Stimulated activated CD4-positive, alpha-beta T cell treated with anti-CD3 and anti-CD28 coated beads, TNF-alpha, amount 100 ng/mL, for 48 hours (primary cell): ENCODE data around the gene TEAD1.

Source experiments
- DNase-seq, 3 donors: peaks; one replicate each; pipeline ENCODE4 v3.0.0-alpha.2; 2020; ENCODE audit warnings: low read depth in 3 of 3

Gene TEAD1

DNA sequence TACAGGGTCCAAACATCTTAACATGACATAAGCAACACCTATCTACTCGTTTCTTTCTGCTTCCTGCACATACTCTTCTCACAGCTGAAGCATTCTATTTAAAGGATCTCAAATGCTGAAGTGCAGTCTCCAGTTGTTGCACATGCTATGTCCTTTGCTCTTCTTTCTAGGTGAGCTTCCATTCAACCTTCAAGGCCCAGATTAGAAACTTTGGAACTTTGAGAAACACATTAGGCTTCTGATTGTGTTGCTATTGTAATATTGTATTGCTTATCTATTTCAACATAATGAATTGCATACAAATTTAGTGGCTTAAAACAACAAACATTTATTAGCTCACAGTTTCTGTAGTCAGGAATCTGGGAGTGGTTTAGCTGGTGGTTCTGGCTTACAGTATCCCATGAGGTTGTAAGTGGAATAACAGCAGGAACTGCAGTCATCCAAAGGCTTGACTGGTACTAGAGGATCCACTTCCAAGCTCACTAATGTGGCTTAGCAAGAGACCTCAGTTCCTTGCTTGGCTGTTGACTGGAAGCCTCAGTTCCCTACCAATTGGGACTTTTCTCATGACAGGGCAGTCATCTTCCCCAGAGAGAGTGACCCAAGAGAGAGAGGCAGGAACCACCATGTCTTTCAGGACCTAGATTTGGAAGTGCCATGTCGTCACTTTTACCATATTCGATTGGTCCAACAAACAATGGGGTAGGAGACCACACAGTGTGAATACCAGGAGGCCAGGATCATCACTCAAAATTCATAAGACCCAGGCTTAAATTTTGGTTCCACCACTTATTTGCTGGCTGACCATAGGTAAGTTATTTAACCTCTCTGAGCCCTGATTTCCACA is 307.7 kb downstream of the TEAD1 start:
- no peak for DNase-seq

DNA sequence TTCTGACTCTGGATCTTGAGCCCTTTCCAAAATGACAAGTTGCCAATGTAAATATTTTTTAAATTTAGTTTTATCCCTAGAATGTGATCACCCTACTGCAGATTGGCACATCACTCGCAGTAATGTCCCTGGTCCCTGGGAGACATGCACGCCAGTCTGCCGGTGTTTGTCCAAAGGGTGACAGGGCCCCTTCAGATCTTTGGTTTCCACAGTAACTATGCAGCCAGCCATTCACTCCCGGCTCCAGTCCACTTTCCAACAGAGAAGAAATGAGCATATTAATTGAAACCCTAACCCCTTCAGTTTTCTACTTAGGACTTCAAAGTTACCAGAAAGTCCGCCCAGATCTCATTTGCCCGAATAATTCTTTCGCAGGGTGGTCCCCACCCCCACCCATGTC is 309.1 kb downstream of the TEAD1 start:
- no peak for DNase-seq

DNA sequence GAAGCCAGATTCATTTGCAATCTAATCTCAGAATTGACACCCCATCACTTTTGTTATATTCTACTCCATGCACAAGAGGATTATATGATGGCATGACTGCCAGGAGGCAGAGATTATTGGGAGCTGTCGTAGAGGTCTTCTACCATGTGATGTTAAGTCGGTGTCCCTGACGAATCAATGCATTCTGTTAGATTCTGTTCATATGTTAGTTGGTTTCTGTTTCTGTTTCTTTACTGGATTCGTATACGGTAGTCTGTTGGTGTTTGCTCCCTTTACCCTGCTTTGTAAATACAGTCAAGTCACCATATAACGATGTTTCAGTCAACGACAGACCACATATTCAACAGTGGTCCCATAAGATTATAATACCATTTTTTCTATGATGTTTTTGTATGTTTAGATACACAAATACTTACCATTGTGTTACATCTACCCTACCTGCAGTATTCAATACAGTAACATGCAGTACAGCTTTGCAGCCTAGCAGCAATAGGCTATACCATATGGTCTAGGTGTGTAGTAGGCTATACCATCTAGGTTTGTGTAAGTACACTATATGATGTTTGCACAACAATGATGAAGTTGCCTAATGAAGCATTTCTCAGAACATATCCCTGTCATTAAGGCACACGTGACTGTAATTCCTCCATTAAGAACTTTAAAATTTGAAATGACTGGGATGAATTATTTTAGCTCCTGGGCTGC is 312.1 kb downstream of the TEAD1 start:
- no peak for DNase-seq

DNA sequence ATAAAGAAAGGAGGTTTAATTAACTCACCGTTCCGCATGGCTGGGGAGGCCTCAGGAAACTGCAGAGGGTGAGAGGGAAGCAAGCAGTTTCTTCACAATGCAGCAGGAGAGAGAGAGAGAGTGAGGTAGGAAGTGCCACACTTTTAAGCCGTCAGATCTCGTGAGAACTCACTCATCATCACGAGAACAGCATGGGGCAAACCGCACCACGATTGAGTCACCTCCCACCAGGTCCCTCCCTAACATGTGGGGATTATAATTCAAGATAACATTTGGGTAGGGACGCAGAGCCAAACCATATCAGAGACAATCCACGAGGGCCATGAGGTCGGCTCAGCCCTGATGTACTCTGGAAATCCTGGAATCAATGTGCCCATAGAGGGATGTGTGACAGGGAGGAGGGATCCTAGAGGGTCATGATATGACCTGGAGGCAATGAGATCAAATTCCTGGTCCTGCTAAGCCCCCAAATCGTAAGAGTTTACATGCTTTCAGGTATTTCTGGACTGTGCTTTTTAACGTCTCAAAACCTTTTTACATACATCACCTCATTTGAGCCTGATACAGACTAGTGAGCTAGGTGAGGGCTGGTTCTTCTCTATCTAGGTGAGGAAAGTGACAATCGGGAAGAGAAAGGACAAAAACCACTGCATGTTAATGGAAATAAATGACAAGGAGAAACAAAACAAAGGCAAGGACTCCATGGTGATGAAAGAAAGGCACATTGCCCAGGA is 315.4 kb downstream of the TEAD1 start:
- DNase-seq = no peak

DNA sequence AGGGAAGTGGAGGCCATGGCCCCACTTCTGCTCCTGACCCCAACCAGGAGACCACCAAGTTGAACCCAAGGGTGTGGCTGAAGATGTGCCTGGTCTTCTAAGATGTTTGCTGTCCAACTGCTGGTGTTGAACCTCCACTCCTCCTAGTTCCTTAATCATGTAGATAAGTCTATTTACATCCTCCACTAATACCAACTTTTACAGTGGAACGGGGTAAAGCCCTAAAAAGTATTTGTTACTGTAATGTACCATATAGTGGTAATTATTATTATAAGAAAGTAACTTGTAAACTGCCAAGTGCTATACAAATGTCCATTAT is 315.9 kb downstream of the TEAD1 start:
- DNase-seq = no peak

DNA sequence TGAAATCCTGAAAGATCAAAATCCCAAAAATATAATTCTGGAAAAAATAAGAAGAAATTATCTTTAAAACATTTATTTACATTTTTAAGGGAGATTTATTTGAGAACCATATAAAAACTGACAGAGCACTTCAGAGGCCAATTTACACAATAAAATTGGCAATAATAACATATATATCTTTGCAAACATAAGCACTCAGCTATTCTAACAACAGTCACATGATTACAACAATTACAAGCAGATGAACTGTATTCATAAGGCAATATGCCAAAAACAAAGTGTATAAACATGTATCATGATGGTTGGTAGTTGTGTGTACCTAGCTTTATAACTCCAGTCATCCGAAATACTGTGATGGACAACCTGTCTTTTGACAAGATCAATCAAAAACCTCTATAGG is 317.2 kb downstream of the TEAD1 start:
- no peak for DNase-seq

DNA sequence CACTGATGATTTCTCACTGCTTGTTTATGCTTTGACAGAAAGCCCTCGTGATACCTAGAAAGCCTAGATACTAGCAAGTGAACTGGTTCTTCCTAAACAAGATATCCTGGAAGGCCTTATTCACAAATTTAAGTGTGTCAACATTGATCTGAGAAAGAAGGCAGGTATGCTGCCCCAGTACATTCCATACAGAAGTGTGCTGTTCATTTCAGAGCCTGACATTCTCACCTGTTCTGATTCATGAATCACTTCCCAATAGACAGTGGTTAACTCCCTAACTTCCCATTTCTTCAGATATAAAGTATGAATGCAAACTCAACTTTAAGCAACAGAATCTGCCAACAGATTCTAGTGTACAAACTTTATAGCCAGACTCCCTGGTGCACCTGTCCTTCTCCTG is 319.4 kb downstream of the TEAD1 start:
- DNase-seq = no peak
